NCI-H1694 (cell line): ENCODE measurements around the gene MBOAT7.
"Not testable (repeated sequence)": the region's sequence is repeated elsewhere in the genome, so short reads cannot be mapped to it uniquely, and the experiment has no call there.

Experiments
- DNase-seq: peaks from one replicate; lab custom pipeline; 2025; lab: John Stamatoyannopoulos, UW

MBOAT7 gene, protein sequence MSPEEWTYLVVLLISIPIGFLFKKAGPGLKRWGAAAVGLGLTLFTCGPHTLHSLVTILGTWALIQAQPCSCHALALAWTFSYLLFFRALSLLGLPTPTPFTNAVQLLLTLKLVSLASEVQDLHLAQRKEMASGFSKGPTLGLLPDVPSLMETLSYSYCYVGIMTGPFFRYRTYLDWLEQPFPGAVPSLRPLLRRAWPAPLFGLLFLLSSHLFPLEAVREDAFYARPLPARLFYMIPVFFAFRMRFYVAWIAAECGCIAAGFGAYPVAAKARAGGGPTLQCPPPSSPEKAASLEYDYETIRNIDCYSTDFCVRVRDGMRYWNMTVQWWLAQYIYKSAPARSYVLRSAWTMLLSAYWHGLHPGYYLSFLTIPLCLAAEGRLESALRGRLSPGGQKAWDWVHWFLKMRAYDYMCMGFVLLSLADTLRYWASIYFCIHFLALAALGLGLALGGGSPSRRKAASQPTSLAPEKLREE

DNA sequence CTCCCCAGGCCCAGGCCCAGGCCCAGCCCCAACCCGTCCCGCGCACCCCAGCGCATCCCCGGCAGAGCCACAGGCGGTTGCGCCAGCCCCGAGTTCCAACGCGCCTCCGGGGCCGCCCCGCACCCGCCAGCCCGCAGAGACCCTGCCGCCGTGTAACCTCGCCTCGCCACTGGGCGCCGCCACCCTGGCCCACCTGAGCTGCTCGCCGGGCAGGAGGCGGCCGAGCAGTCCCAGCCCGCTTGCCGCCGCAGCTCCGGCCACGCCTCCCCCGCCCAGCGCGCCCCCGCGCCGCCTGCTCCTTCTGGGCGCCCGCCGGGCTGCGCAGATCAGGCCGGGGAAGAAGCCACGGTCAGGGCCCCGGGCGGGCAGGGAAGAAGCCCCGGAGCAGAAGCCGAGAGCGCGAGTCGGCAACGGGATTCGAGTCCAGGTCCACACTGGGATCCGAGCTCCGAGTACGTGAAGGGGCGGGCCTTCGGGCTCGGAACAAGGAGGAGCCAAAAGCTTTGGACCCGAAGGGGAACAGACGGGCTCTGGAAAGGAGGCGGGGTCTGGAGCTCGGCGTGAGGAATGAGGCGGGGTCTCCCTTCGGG, at the start of gene MBOAT7:
Gene MBOAT7 (minus strand): TSS at position 436 of the 590 bp plus-strand sequence. CDS start 1,072 bp downstream, outside the sequence.
- DNase-seq = no peak

DNA sequence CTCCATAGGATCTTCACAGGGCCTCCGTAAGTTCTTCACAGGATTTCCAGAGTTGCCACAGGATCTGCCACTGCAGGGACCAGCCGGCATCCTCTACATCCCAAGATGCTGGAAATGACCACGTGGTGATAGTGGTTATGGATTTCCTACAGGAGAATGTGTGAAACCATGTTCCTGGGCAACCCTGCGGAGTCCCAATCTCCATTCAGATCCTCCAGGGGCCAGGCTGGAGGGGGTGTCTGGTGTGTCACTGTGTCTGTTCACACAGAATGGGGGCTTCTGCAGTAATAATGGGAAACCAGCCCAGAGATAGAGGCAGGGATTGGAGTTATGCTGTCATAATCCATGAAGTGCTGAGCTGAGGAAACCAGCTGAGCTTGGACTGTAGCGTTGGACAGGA, 44.6 kb upstream of the MBOAT7 start:
- no peak for DNase-seq

DNA sequence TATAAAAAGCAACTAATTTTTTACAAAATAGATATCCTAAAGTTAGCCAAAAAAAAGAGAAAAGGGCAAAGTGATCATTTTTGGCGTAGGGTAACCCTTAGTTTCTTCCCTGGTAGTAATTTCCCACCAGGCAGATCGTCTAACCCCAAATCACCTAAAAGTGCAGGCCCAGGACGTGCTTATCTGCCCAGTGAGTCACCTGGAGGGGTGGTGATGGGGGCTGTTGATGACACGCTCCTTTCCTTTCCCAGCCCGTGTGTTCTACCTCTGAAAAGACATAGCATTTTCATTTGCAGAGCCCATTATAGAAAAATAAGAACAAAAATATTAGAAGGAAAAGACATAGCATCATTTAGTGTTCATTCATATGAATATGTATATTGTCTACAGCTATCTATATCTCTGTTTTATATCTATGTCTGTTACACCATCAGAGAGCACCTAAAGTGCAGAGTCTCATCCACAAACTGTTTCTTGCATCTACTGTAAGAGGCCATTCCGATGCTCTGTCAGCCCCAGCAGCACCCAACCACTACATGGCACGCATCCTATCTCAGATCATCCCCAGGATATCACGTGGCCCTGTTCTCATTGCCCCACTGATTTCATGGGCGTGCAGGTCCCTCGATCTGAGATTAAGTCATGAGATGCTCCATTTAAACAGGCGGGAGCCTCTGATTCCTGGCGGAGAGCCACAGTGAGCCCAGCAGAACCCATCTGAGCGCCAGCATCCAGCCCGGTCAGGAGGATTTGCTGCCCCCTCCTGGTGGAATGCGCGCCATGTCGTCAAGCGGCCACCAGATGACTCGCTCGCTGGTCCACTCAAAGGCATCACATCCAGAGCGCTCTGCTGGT, 41.9 kb upstream of the MBOAT7 start:
- DNase-seq = peak; percentile 49

DNA sequence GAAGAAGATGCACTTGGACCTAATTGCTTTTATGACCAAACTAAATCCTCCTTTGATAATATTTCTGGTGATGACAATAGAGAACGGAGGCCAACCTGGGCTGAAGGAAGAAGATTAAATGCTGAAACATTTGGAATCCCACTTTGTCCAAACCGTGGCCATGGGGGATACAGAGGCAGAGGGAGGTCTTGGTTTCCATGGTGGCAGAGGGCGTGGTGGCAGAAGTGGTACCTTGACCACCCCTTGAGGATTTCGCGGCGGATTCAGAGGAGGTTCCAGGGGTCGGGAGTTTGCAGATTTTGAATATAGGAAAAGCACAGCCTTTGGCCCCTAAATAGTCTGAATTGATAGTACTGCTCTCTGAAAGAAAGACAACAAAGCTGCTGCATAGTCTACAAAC, 40.7 kb upstream of the MBOAT7 start:
- no peak for DNase-seq

DNA sequence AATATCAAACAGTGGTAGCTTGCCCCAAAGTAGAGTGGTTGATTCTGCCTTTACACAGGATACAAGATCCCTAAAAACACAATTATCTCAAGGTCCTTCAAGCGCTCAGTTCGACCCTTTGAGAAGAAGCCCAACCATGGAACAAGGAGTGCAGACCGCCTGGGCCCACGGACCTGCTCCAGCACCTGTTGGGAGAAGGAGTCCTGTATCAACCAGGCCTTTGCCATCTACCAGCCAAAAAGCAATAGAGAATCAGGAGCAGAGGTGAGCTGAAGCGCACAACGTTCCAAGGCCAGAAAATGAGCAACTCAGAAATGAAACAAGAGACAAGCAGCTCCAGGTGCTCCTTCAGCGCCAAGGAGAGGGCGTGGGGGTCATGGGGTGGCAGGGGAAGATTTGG, 39.8 kb upstream of the MBOAT7 start:
- no peak for DNase-seq

DNA sequence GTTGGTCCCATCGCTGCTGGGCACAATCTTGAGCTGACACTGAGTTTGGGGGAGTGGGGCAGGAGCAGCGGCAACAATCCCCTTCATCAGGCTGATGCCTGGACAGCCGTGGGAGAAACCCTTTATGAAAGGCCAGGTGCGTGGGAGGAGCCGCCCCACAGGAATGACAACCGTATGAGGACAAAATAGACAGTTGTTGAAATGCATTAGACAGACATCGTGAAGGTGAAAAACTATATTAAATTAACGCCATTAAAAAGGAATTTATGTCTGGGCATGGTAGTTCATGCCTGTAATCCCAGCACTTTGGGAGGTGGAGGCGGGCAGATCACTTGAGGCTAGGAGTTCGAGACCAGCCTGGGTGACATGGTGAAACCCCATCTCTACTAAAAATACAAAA, 35.2 kb upstream of the MBOAT7 start:
- DNase-seq = not testable (repeated sequence)

DNA sequence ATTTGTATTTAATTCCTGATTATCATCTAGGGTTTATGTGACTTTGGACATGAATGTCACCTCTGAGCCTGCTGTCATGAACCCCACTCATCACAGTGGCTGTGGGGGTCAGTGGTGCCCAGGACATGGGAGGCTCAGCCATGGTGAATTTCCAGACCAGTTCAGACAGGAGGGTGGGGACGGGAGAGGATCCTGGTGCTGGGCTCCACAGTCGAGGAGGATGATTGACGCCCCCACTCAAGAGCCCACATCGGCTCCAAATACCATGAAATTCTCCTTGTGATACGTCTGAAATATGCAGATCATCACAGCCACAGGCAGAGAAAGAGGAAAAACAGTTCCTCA, 34.5 kb upstream of the MBOAT7 start:
- DNase-seq = not testable (repeated sequence)

DNA sequence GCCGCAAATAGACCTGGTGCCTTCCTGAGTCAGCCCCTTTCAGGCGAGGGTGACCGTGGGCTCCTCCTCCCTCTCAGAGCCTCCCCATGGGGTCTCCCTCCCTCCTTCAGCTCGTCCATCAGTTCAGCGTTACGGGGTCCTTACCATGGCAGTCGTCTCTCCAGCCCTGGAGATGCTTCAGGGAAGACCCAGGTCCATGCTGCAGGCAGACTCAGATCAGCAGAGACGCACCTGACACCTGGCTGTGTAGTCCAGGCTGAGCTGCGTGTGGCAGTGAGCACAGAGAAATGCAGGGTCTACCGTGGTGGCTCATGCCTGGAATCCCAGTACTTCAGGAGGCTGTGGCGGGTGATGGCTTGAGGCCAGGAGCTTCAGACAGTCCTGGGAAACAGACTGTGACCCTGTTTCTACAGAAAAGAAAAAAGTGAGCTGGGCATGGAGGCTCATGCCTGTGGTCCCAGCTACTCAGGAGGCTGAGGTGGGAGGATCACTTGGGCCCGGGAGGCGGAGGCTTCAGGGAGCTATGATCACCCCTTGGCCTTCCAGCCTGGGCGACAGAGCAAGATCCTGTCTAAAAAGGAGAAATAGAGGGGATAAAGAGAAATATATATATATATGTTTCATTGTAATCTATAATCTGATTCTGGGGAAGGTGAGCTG, 34.0 kb upstream of the MBOAT7 start:
- DNase-seq = not testable (repeated sequence)

DNA sequence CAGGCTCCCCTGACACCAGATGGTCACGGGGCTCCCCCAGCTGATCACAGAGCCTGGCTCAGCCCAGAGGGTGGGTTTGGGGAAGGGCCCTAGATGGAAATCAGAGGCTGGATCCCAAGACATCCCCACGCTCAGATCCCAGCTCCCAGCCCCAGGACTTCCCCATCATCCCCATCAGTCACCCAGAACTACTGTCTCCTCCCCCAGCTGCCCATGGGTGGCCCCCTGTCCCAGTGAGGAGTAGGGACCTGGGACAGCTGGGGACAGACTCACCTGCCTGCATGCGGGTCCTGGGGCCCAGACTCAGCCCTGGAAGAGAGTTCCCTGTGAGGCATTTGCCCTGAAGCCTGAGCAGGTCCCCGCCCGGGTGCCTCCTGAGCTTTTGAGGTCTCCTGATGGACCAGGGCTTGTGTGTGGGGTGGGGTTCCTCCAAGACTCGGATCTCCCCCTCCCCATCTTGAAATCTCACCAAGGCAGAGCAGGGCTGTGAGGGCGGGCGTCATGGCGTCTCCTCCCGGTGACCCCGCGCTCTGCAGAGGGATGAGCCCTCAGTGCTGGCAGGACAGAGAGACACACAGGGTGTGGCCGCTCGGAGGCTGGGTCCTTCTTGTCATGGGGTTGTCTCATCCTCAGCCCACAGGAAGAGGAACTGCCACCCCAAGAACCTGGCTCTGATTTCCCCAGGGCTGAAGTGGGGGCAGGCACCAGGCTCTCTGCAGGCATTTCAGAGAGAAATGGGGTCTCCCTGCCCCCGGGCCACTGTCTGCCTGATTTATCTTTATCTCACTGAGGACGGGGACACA, 33.3 kb upstream of the MBOAT7 start, which contains the start of gene LILRB3:
Gene LILRB3 (minus strand): TSS at position 534 of the 803 bp plus-strand sequence. CDS start 31 bp downstream, at position 503.
- not testable (repeated sequence) for DNase-seq

DNA sequence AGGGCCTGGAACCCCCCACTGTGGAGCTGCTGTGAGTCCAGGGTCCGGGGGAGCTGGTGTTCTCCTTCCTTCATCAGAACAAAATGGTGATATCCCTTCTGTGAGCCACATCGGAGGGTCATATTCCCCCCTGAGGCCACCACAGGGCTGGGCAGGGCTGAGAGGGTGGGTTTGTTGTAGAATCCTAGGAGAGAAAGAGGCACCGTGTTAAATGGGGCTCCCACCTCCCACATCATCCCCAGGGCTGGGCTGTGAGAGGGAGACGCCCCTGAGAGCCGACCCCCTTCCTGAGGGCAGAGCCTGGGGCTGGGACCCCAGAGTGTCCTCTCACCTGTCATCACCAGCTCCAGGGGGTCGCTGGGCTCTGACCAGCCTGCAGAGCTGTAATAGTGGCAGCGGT, 32.6 kb upstream of the MBOAT7 start:
- not testable (repeated sequence) for DNase-seq

DNA sequence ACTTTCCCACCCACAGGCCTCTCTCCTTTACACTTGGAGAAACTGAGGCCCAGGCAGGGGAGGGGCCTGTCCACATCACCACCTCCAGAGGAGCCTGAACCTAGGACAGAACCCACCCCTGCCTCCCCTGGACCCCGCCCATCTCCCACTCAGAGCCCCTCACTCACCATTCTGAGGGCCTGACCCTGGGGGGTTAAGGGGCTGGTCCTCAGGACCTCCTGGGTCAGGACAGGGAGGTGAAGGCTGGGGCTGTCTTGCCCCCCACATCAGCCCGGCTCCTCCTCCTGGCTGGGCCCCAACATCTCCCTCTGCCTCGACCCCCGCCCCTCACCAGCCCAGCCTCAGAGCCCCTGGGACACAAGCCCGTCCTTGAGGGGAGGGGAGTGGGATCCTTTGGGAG, 30.3 kb upstream of the MBOAT7 start:
- not testable (repeated sequence) for DNase-seq

DNA sequence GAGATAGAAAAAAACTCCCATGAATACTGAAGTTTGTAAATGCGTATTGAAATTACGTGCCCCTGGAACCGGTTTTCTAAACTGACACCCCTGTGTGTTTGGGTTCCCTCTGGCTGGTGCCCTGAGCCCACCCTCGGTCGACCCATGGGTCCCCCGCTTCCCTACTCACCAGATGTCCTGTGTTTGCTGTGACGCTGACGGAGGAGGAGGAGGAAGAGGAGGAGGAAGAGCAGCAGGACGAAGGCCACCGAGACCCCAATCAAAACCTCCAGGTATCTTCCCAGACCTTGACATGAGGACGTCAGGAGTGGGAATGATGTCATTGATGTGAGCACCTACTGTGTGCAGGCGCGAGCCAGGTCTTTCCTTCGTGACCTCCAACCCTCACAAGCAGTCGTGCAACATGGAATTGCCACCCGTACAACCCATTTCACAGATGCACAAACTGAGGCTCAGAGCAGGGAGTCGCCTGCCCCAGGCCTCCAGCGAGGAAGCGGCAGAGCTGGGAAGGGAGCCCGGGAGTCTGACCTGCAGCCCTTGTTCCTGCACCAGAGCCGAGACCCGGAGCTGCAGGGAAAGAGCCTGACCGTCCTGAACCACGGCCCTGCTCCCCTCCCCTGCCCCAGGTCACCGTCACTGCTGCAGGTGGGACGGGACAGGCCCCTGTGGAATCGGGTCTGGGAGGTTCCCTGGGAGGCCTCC, 29.7 kb upstream of the MBOAT7 start:
- no peak for DNase-seq

DNA sequence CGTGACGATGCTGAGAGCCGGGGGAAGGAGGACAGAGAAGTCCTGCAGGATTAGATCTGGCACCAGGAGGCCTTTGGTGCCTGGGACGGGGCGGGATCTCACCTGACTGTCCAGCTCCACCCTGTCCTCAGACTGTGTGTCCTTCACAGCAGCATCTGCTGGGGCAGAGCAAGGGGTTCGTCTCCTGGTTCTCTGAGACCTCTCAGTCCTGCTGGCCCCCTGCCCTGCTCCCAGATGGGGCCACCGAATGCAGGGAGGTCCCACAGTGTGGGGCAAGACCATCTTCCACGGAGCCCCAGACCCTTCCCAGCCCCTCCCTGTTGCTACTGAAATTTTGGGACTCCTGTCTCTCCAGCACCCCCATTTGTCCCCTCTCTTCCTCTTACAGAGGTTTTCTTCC, 28.9 kb upstream of the MBOAT7 start:
- no peak for DNase-seq

DNA sequence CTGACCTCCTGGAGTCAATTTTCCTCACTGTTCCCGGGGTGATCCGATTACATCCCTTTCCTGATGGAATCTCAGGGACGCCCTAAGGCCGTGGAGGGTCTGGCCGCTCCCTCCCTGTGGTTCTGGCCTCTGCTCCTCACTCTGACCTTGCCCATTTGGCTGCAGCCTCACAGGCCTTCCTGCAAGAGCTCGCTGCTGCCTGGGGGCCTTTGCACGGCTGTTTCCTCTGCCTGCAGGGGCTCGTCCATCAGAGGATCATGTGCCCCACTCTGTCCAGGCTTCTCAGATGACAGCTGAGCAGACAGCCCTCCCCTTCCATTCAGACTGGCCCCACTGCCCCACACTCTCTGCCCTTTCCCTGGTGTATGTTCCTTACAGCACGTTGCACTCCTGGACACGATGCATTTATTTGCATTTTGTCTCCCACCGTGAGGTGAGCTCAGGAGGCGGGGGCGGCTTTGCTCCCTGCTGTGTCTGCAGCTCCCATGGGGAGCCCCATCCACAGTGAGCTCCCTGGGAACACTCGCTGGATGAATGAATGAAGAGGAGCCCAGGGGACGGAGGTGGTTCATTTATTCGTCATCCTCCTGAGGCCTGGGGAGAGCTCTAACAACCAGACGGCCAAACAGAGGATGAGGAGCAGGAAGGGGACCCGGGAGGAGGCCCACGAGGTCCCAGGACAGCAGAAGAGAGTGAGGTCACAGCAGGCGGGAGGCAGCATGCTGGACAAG, 28.3 kb upstream of the MBOAT7 start:
- not testable (repeated sequence) for DNase-seq

DNA sequence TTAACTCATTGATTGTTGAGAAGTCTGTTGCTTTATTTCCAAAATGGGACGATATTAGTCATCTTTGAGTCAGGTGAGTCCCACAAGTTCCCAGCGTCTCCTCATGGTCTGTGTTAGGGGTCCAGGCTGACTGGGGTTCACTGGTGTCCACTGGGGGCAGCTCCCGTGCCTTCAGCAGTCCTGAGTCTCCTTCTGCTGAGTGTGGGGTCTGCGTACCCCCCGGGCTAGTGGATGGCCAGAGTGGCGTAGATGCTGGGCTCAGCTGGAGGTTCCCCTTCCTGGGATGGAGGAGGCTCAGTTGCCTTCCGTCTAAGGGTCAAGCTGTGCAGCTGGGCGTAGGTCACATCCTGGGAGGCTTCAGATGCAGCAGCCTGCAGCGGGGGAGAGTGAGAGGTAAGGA, 27.5 kb upstream of the MBOAT7 start:
- DNase-seq = no peak

DNA sequence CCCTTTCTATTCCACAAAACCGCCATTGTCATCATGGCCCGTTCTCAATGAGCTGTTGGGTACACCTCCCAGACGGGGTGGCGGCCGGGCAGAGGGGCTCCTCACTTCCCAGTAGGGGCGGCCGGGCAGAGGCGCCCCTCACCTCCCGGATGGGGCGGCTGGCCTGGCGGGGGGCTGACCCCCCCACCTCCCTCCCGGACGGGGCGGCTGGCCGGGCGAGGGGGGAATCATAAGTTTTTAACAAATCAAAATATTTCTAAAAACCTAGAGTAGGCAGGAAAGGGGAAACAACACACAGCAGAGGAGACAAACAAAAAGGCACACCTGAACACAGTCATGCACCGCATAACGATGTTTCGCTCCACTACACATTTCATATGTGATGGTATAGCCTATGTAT, 25.4 kb upstream of the MBOAT7 start:
- not testable (repeated sequence) for DNase-seq

DNA sequence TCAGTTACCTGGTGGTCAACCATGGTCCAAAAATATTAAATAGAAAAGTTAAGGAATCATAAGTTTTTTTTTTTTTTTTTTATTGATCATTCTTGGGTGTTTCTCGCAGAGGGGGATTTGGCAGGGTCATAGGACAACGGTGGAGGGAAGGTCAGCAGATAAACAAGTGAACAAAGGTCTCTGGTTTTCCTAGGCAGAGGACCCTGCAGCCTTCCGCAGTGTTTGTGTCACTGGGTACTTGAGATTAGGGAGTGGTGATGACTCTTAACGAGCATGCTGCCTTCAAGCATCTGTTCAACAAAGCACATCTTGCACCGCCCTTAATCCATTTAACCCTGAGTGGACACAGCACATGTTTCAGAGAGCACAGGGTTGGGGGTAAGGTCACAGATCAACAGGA, 24.8 kb upstream of the MBOAT7 start:
- DNase-seq = not testable (repeated sequence)

DNA sequence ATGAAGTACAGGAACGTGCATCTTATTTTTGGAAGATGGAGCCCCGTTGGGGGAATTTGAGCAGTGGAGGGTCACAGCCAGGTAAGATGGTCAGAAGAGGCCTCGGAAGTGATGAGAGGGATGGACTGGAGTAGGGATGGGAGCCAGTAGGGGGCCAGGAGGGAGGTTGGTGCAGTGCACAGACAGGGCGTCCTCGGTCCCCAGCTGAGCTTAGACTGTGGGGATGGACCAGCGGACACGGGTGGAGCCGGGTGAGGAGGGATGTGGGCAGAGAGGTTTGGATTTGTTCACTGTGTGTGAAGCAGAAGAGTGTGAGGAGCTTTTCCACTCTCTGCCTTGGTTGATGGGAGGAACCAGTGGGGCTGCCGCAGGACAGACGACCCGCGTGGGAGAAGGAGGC, 21.9 kb upstream of the MBOAT7 start:
- DNase-seq = no peak

DNA sequence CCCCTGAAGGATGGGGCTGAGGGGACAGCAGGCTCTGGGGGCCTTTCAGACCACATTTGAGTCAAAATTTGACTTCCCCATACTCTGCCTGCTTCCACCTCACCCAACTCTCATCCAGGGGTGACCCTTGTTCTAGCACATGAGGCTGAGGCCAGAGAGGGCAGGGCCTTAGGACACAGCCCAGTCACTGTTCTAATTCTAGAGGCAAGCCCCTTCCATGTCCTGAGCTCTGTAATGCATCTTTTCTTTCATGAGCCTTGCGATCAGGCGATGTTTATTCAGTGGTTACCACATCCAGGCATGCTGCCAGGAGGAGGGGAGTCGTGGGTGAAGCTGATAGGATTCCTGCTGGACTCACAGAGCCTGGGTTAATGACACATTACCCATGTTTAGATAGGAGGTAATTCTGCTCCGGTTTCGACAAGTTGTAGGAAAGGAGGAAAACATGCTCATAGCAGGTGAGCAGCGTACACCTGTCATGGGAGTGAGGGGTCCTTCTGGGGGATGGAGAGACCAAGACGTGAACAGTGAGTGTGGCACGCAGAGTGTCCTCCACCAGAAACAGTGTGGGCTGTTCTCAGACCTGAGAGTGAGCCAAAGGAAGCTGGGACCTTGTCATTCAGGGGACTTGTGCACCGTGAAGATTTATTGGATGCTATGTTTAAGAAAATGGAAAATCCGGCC, 20.6 kb upstream of the MBOAT7 start:
- peak; percentile 56 for DNase-seq
